HG03060 (cell line): Measurements from ENCODE around the gene PGP.

Source experiments
- ATAC-seq: cut with Tn5 transposase; IDR thresholded peaks from one replicate; pipeline ENCODE4 v1.9.1; 2021; ENCODE audit warnings: low read depth, moderate number of reproducible peaks; ENCODE audit not compliant: unreplicated experiment

The PGP gene

GRCh38 chr16:2238150-2238837 is 23.7 kb upstream of the PGP start:
- ATAC-seq = no peak

- ATAC-seq = no peak
These were observed 23.0 kb upstream of the PGP start for GRCh38 chr16:2237493-2238149.

- no peak for ATAC-seq
These were observed 22.5 kb upstream of the PGP start for GRCh38 chr16:2237102-2237482.

- ATAC-seq = no peak
These were observed 21.9 kb upstream of the PGP start, which contains the start of gene DNASE1L2 for GRCh38 chr16:2236337-2237101. Gene DNASE1L2 (plus strand): TSS chr16:2236444. CDS start chr16:2236817, 373 bp downstream.

- ATAC-seq = no peak
These were observed 21.2 kb upstream of the PGP start for GRCh38 chr16:2235695-2236336.

GRCh38 chr16:2235234-2235651 is 20.6 kb upstream of the PGP start:
- ATAC-seq = no peak

GRCh38 chr16:2234813-2235170 is 20.2 kb upstream of the PGP start:
- no peak for ATAC-seq

GRCh38 chr16:2233872-2234812 is 19.5 kb upstream of the PGP start:
- ATAC-seq = no peak

- no peak for ATAC-seq
These were observed 18.6 kb upstream of the PGP start for GRCh38 chr16:2233046-2233775.

GRCh38 chr16:2232094-2232990 is 17.7 kb upstream of the PGP start:
- ATAC-seq = no peak

GRCh38 chr16:2231016-2231931 is 16.6 kb upstream of the PGP start:
- ATAC-seq = no peak

GRCh38 chr16:2230376-2230775 is 15.7 kb upstream of the PGP start:
- ATAC-seq = no peak

- no peak for ATAC-seq
These were observed 15.1 kb upstream of the PGP start for GRCh38 chr16:2229632-2230250.

GRCh38 chr16:2229091-2229490 is 14.5 kb upstream of the PGP start:
- no peak for ATAC-seq

GRCh38 chr16:2228161-2228824 is 13.7 kb upstream of the PGP start:
- no peak for ATAC-seq

GRCh38 chr16:2226918-2227317 is 12.3 kb upstream of the PGP start:
- ATAC-seq = no peak
